Adrenal gland (tissue), 12 donors: Measurements from ENCODE around the gene EFHC1. TPM values are rescaled to one million over a fixed set of nuclear protein-coding genes. Genes with fewer than 3 reads are reported as not detected.

Experiments
- DNase-seq, 7 donors: peaks; one replicate each; pipeline ENCODE4 v3.0.0-alpha.2; 2019 to 2020
- H3K27ac ChIP-seq, 5 donors: fragments of 200-600 bp; sonication (generic) in 4 of 5; 1 replicate in 3 of 5; 2 replicates in 2 of 5; pipeline versions ENCODE4 v1.5.1 to v1.8.0; 2016 to 2020; ENCODE audit warnings: mild to moderate bottlenecking in 1 of 5
- H3K27me3 ChIP-seq: fragments of 200-600 bp; 2 replicates; pipeline ENCODE4 v1.8.0; 2021
- H3K36me3 ChIP-seq, 2 donors: fragments of 200-600 bp; replicated peaks in 1 of 2; 1 replicate in 1 of 2; 2 replicates in 1 of 2; pipeline versions ENCODE4 v1.5.1 to v1.8.0; 2018 to 2022
- H3K4me1 ChIP-seq, 2 donors: fragments of 200-600 bp; replicated peaks in 1 of 2; 1 replicate in 1 of 2; 2 replicates in 1 of 2; pipeline versions ENCODE4 v1.5.1 to v1.8.0; 2018 to 2021
- H3K4me3 ChIP-seq, 4 donors: fragments of 200-600 bp; sonication (generic) in 3 of 4; one replicate each; pipeline ENCODE4 v1.5.1; 2016 to 2018
- H3K9me3 ChIP-seq, 3 donors: fragments of 200-600 bp; sonication (generic) in 1 of 3; replicated peaks in 1 of 3; 1 replicate in 2 of 3; 2 replicates in 1 of 3; pipeline versions ENCODE4 v1.5.1 to v1.8.0; 2016 to 2021
- POLR2A ChIP-seq, 2 donors: fragments of 450-650 bp; IDR thresholded peaks; one replicate each; pipeline ENCODE4 v1.6.1; 2017; ENCODE audit warnings: antibody characterized with exemption in 2 of 2, mild to moderate bottlenecking in 2 of 2, moderate library complexity in 1 of 2
- WGBS, 4 donors: extraction: QIAGEN DNeasy Blood & Tissue Kit in 2 of 4; methylation state at CpG; one replicate each; pipeline versions ENCODE4 v1.1.5 to v1.1.7; 2013 to 2017; 5-methylcytosine and 5-hydroxymethylcytosine counted together
- intact Hi-C, 2 donors: fragments of 100-400 bp; cut with DNase I; formaldehyde crosslinking; loops; one replicate each; pipeline versions ENCODE4 v1.14.1 to v1.15.0; 2022 to 2023
- polyA plus RNA-seq, 3 donors: library from polyadenylated mRNA; stranded (reverse); fragments of 200-250 nt in 2 of 3; fragments of 350-450 nt in 1 of 3; fragmentation: Illumina TruSeq in 1 of 3; extraction: RNeasy Lipid Tissue Mini Kit (QIAGEN cat#74804) in 1 of 3; gene quantifications; one replicate each; pipeline ENCODE4 v1.2.3, GENCODE V29; 2013 to 2014
- total RNA-seq, 9 donors: library from RNA; depleted of rRNA in 4 of 9; stranded (reverse); fragments of >200 nt in 4 of 9; fragments of 120-200 nt in 1 of 9; fragmentation: NEBNext Ultra II Directional in 1 of 9; extraction: Animal tissue kit (Norgen Biotek cat#: 25700) in 1 of 9; gene quantifications; one replicate each; pipeline versions ENCODE4 v1.1.0 to v1.2.4, GENCODE V29; 2013 to 2023
- TF ChIP-seq, protein P1 (sequence below), 6 experiments: fragments of 450-650 bp in 4 of 6; fragments of 200-600 bp in 2 of 6; sonication (generic) in 1 of 6; IDR thresholded peaks; 1 replicate in 5 of 6; 2 replicates in 1 of 6; pipeline versions ENCODE4 v1.5.1 to v1.8.0; 2016 to 2021; ENCODE audit warnings: antibody characterized with exemption in 6 of 6, mild to moderate bottlenecking in 2 of 6, moderate library complexity in 1 of 6
- donor health status: healthy with polysubstance abuse.
- donor health status: Bipolar disorder and iron deficiency.
- donor health status: DM: yes; HTN: yes; CAD: no.
- donor health status: DM: no; HTN: no; CAD: no.
- donor health status: DM: no; HTN: no; CAD: no.
- donor health status: DM: yes; HTN: yes; CAD: no.

Gene EFHC1
- total and polyA plus RNA-seq, 12 donors, result 4.0 to 47.9 (median 16.8) TPM

GRCh38 chr6:52506476-52506875 lies 86.3 kb downstream of the EFHC1 start:
- Histone ChIP-seq H3K4me1 (peaks cover 5 to 14% of the 10 kb centered on the region in 2 donors), H3K36me3 (peaks cover 0 to 46% of the 10 kb centered on the region in 2 donors), H3K9me3 (no peaks in the 10 kb centered on the region), H3K27ac (no peak overlapping the region), H3K27me3 (no peaks in the 10 kb centered on the region), H3K4me3 (no peak overlapping the region)
- TF ChIP-seq, protein P1, sequence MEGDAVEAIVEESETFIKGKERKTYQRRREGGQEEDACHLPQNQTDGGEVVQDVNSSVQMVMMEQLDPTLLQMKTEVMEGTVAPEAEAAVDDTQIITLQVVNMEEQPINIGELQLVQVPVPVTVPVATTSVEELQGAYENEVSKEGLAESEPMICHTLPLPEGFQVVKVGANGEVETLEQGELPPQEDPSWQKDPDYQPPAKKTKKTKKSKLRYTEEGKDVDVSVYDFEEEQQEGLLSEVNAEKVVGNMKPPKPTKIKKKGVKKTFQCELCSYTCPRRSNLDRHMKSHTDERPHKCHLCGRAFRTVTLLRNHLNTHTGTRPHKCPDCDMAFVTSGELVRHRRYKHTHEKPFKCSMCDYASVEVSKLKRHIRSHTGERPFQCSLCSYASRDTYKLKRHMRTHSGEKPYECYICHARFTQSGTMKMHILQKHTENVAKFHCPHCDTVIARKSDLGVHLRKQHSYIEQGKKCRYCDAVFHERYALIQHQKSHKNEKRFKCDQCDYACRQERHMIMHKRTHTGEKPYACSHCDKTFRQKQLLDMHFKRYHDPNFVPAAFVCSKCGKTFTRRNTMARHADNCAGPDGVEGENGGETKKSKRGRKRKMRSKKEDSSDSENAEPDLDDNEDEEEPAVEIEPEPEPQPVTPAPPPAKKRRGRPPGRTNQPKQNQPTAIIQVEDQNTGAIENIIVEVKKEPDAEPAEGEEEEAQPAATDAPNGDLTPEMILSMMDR (IDR thresholded peaks at IDR 0.05), result no peak
- TF ChIP-seq POLR2A (IDR thresholded peaks at IDR 0.05), result no peak
- no peak for DNase-seq
- 82 to 90% (median 86%) methylated on average over 7 to 9 of the region's 9 CpGs for WGBS, 4 donors
- intact Hi-C loops, result loop anchor here in 1 of 2 donors (10.0 kb wide), 2 partner anchors 68 to 82 kb away; partner anchors contain the start of genes EFHC1 and TRAM2

DNA sequence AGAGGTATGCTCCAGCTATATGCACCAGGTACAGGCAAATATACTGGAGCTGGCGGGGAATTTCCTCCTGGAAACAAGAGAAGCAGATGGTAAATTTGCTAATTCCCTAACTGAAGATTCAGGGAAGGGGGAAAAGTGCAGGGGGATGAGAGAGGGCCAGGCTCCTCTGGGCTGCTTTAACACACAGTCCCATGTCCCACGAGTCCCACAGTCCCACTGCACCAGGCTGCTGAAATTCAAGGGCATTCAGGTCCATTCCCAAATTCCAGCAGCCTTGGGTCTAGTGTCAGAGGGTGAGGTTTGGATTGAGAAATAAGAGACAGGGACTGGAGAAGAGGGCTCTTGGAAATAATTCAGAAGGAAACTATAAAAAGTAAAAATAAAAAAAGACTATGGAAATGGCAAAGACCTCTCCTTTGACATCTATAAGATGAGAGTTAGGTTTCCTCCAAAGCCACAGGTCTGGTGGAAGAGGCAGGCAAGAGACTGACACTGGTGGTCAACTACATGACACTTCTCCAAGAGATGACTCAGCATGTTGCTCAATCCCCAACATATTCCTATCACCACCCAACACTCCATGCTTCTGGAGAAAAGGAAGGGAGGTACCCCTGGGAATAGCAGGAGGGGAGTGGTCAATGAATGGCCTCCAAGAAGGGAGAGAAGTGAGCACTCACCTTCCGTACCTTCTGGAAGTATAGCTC lies 87.6 kb downstream of the EFHC1 start:
- no peak for TF ChIP-seq POLR2A (IDR thresholded peaks at IDR 0.05)
- TF ChIP-seq, protein P1 (IDR thresholded peaks at IDR 0.05), result no peak
- intact Hi-C loops, result loop anchor here in 1 of 2 donors (10.0 kb wide), 2 partner anchors 67 to 83 kb away; partner anchors contain the start of genes EFHC1 and TRAM2
- peaks cover 0 to 36% of the 10 kb centered on the region in 2 donors for H3K36me3 ChIP-seq
- WGBS, 4 donors, result 78 to 91% (median 84%) methylated on average over 3 of the region's 3 CpGs
- no peak for DNase-seq
- H3K9me3 ChIP-seq, result no peaks in the 10 kb centered on the region
- H3K27ac ChIP-seq, result no peak overlapping the region
- H3K4me1 ChIP-seq, result peaks cover 13 to 26% of the 10 kb centered on the region in 2 donors
- no peaks in the 10 kb centered on the region for H3K27me3 ChIP-seq
- no peak overlapping the region for H3K4me3 ChIP-seq

DNA sequence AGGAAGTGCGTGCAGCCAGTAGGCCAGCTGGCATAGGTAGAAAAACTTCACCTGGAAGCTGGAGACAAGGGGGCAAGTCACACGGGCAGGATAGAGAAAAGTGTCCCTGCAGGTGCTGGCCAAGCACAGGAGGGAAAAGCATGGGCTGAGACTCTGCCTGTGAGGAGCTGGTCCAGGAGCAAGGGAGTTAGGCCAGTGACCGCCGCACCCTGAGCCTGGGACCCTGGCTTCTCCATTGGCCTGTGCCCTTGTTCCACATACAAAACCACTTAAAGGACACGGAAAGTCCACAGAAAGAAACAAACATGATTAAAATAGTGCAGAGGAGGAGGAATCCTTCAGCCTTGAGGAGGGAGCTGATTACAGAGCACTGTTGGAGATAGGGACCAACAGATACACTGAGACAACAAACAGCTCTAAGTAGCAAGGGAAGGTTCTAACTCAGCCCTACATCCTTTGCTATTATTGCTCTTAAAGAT lies 88.2 kb downstream of the EFHC1 start:
- WGBS, 4 donors, result 90 to 96% (median 94%) methylated on average over 5 of the region's 5 CpGs
- H3K4me3 ChIP-seq, result no peak overlapping the region
- intact Hi-C loops, result loop anchor here in 1 of 2 donors (10.0 kb wide), 2 partner anchors 67 to 83 kb away; partner anchors contain the start of genes EFHC1 and TRAM2
- DNase-seq, result no peak
- no peaks in the 10 kb centered on the region for H3K9me3 ChIP-seq
- no peak overlapping the region for H3K27ac ChIP-seq
- TF ChIP-seq, protein P1 (IDR thresholded peaks at IDR 0.05), result no peak
- TF ChIP-seq POLR2A (IDR thresholded peaks at IDR 0.05), result no peak
- H3K27me3 ChIP-seq, result no peaks in the 10 kb centered on the region
- peaks cover 0 to 33% of the 10 kb centered on the region in 2 donors for H3K36me3 ChIP-seq
- peaks cover 13 to 29% of the 10 kb centered on the region in 2 donors for H3K4me1 ChIP-seq

DNA sequence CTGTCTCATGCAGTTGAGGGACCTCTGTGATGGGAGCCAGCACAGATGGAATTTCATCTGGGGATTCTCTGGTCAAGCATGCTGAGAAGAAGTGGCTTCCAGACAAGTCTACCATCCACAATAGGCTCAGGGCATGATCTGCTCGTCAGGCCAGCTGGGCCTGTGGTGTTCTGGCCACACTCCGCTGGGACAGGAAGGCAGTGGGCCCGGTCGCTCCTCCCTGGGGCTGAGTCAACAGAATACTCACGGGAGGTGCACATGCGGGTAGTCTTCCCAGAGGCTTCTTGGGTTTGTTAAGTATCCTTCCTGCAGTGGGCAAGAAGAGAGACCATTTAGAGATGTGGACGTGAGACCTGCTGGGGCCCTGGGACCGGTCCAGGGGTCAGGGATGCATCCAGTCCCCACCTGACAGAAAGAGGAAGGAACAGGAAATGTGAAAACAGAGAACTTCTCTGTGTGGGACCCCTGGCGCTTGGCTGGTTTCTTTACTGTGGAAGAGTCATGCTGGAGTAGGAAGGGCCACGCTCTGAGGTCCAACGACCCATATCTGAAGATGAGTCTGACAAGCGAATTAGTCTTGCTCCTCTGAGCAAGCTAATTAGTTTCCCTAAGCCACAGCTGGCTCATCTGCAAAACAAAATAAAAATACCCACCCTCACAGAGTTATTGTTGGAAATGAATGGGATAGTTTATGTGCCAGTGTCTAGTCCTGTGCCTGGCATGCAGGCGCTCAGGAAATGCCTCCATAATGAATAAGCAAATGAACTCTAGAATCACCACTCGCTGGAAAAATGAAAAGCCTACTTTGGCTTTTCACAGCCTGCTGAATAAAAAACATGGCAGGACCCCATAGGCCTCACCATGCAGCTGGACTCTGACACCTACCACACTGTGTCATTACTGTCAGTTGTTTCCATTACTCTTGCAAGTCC lies 89.4 kb downstream of the EFHC1 start:
- no peak for DNase-seq
- H3K9me3 ChIP-seq, result no peaks in the 10 kb centered on the region
- H3K36me3 ChIP-seq, result peaks cover 0 to 33% of the 10 kb centered on the region in 2 donors
- TF ChIP-seq, protein P1 (IDR thresholded peaks at IDR 0.05), result no peak
- no peak for TF ChIP-seq POLR2A (IDR thresholded peaks at IDR 0.05)
- H3K4me1 ChIP-seq, result peaks cover 10 to 20% of the 10 kb centered on the region in 2 donors
- H3K27ac ChIP-seq, result no peak overlapping the region
- no peak overlapping the region for H3K4me3 ChIP-seq
- intact Hi-C loops, result loop anchor here in 1 of 2 donors (10.0 kb wide), 2 partner anchors 65 to 85 kb away; partner anchors contain the start of genes EFHC1 and TRAM2
- WGBS, 4 donors, result 94 to 95% (median 95%) methylated on average over 9 to 14 of the region's 14 CpGs
- H3K27me3 ChIP-seq, result no peaks in the 10 kb centered on the region
